ENCODE data around the gene LPP. TPM values are rescaled to one million over a fixed set of nuclear protein-coding genes. Genes with fewer than 3 reads are reported as not detected.
A peak's percentile ranks its signal among the peaks of the same experiment; 100 is the strongest.

The LPP gene
- total and polyA plus RNA-seq, 2 of the 4 experiments (the other 2 are of a cell fraction): 16.0 to 130 TPM

GRCh38 chr3:188649521-188649920 is 495.6 kb downstream of the LPP start:
- no peak overlapping the region for H2AK9ac ChIP-seq (replicated peaks; ENCODE audit: low read depth, low read length, poor library complexity)
- no TSS peak for BruUV-seq (replicated peaks)
- no peak overlapping the region for H2BK20ac ChIP-seq (ENCODE audit: low read depth, low read length)
- WGBS, 2 experiments (ENCODE audit: extremely low coverage in 2 of 2, insufficient read length in 1 of 2): no CpG with 5 or more reads among the region's 2 CpGs
- H4K91ac ChIP-seq (ENCODE audit: insufficient read depth, low read depth, low read length): no peak overlapping the region
- peaks cover 1% of the 10 kb centered on the region for H3K36me3 ChIP-seq (ENCODE audit: control insufficient read depth, insufficient read depth, low read length)
- CTCF ChIA-PET: no interaction called here
- no peak overlapping the region for H3K18ac ChIP-seq (ENCODE audit: low read depth, low read length)
- H2BK120ac ChIP-seq (ENCODE audit: low read depth, low read length): no peak overlapping the region
- no peaks in the 10 kb centered on the region for H3K27me3 ChIP-seq (ENCODE audit: control insufficient read depth, insufficient read depth, low read length)
- TF ChIP-seq RAD21 (IDR thresholded peaks at IDR 0.05; ENCODE audit: low read length) (no peak), FOS (IDR thresholded peaks at IDR 0.05; ENCODE audit: low read depth, low read length) (peak; percentile 32; the same call in 1 of the 2 replicates)
- H3K4ac ChIP-seq (ENCODE audit: low read depth, low read length): no peak overlapping the region
- POLR2A ChIA-PET (ENCODE audit: unreplicated experiment): no interaction called here
- no peak overlapping the region for H2BK15ac ChIP-seq (ENCODE audit: low read depth, low read length)
- H3K9me3 ChIP-seq (ENCODE audit: control insufficient read depth, insufficient read depth, low read length): no peaks in the 10 kb centered on the region
- H3K79me1 ChIP-seq (ENCODE audit: low read depth in 1 of 2, low read length in 2 of 2): peaks cover 48 to 74% of the 10 kb centered on the region in 2 experiments
- no peak overlapping the region for H3K4me2 ChIP-seq (ENCODE audit: low read depth, low read length)
- H3K9me1 ChIP-seq (ENCODE audit: insufficient read depth, low read length): 0 out of 2 replicates have a peak, but pooled peaks cover 5% of the 10 kb centered on the region
- H3K14ac ChIP-seq (replicated peaks; ENCODE audit: low read depth, low read length): no peak overlapping the region
- in situ Hi-C loops (cut with MboI; ENCODE audit: low sequenced_read_pairs): no loop called here
- ATAC-seq (ENCODE audit: low read depth) (peak; percentile 73), DNase-seq (peak; percentile 78)
- H3K23ac ChIP-seq (ENCODE audit: low read depth, low read length): no peak overlapping the region
- H2BK5ac ChIP-seq (ENCODE audit: low read depth, low read length, poor library complexity, severe bottlenecking): no peak overlapping the region
- no peak overlapping the region for H3K27ac ChIP-seq (ENCODE audit: insufficient read depth, low read length)
- no peak overlapping the region for H2AFZ ChIP-seq (replicated peaks; ENCODE audit: low read length, poor library complexity)
- dilution Hi-C loops (cut with HindIII; ENCODE audit: low sequenced_read_pairs, unreplicated experiment): no loop called here
- H3K9ac ChIP-seq (ENCODE audit: low read depth, low read length): no peak overlapping the region
- H2AK5ac ChIP-seq (ENCODE audit: low read depth, low read length): no peak overlapping the region
- H3K4me1 ChIP-seq (ENCODE audit: control insufficient read depth, insufficient read depth, low read length): peaks cover 7% of the 10 kb centered on the region
- no peak overlapping the region for H4K8ac ChIP-seq (ENCODE audit: low read depth in 2 of 2, low read length in 2 of 2)
- intact Hi-C loops (cut with micrococcal nuclease): no loop called here
- peaks cover 29% of the 10 kb centered on the region for H4K20me1 ChIP-seq (ENCODE audit: insufficient read depth, low read length)
- no peak overlapping the region for H3K4me3 ChIP-seq (ENCODE audit: insufficient read depth, low read depth, low read length)
- no peak overlapping the region for H3K56ac ChIP-seq (ENCODE audit: extremely low read depth, insufficient read depth, low read length)
- no peak overlapping the region for H4K5ac ChIP-seq (ENCODE audit: low read depth, low read length)
